ENCODE results near the gene PLEKHO2.
"Not testable (repeated sequence)": the region's sequence is repeated elsewhere in the genome, so short reads cannot be mapped to it uniquely, and the experiment has no call there.

Gene PLEKHO2

GRCh38 chr15:64841344-64842095 is at the start of gene PLEKHO2:
PLEKHO2 (plus strand) TSS chr15:64841915; CDS start chr15:64842017, 102 bp downstream.
- peak; percentile 42 for DNase-seq (ENCODE audit: low spot score)

GRCh38 chr15:64792282-64792681 is 49.4 kb upstream of the PLEKHO2 start:
- no peak for DNase-seq (ENCODE audit: low spot score)

GRCh38 chr15:64795299-64795698 is 46.4 kb upstream of the PLEKHO2 start:
- DNase-seq (ENCODE audit: low spot score), result not testable (repeated sequence)

- DNase-seq (ENCODE audit: low spot score), result not testable (repeated sequence)
Measured at GRCh38 chr15:64795921-64796320, 45.8 kb upstream of the PLEKHO2 start.

GRCh38 chr15:64798905-64799304 is 42.8 kb upstream of the PLEKHO2 start:
- DNase-seq (ENCODE audit: low spot score), result not testable (repeated sequence)

- no peak for DNase-seq (ENCODE audit: low spot score)
Measured at GRCh38 chr15:64800476-64800875, 41.2 kb upstream of the PLEKHO2 start.

- no peak for DNase-seq (ENCODE audit: low spot score)
Measured at GRCh38 chr15:64803526-64803925, 38.2 kb upstream of the PLEKHO2 start.

- no peak for DNase-seq (ENCODE audit: low spot score)
Measured at GRCh38 chr15:64804619-64805018, 37.1 kb upstream of the PLEKHO2 start.

GRCh38 chr15:64806509-64806908 is 35.2 kb upstream of the PLEKHO2 start:
- DNase-seq (ENCODE audit: low spot score), result no peak

- no peak for DNase-seq (ENCODE audit: low spot score)
Measured at GRCh38 chr15:64807051-64807749, 34.5 kb upstream of the PLEKHO2 start.

GRCh38 chr15:64807751-64808222 is 33.9 kb upstream of the PLEKHO2 start:
- no peak for DNase-seq (ENCODE audit: low spot score)

- no peak for DNase-seq (ENCODE audit: low spot score)
Measured at GRCh38 chr15:64808785-64809453, 32.8 kb upstream of the PLEKHO2 start.

GRCh38 chr15:64809649-64810496 is 31.8 kb upstream of the PLEKHO2 start:
- DNase-seq (ENCODE audit: low spot score), result peak; percentile 72

- no peak for DNase-seq (ENCODE audit: low spot score)
Measured at GRCh38 chr15:64810497-64811326, 31.0 kb upstream of the PLEKHO2 start.

- DNase-seq (ENCODE audit: low spot score), result no peak
Measured at GRCh38 chr15:64813075-64813474, 28.6 kb upstream of the PLEKHO2 start.

GRCh38 chr15:64814283-64814682 is 27.4 kb upstream of the PLEKHO2 start:
- not testable (repeated sequence) for DNase-seq (ENCODE audit: low spot score)

- not testable (repeated sequence) for DNase-seq (ENCODE audit: low spot score)
Measured at GRCh38 chr15:64814965-64815364, 26.8 kb upstream of the PLEKHO2 start.

GRCh38 chr15:64816452-64816851 is 25.3 kb upstream of the PLEKHO2 start:
- DNase-seq (ENCODE audit: low spot score), result no peak

GRCh38 chr15:64824929-64825430 is 16.7 kb upstream of the PLEKHO2 start:
- no peak for DNase-seq (ENCODE audit: low spot score)

GRCh38 chr15:64825431-64826294 is 16.1 kb upstream of the PLEKHO2 start, which contains the start of gene PIF1:
PIF1 (minus strand) TSS chr15:64825647; CDS start chr15:64824335, 1,312 bp downstream.
- DNase-seq (ENCODE audit: low spot score), result peak; percentile 99
